B cell (primary cell): ENCODE data around the gene CDK19.

Source experiments
- CTCF ChIP-seq: fragments of 200-600 bp; IDR thresholded peaks from one replicate; pipeline ENCODE4 v1.8.0; 2022; ENCODE audit warnings: antibody characterized with exemption, mild to moderate bottlenecking
- EZH2 ChIP-seq: IDR thresholded peaks from 2 replicates; pipeline ENCODE4 v1.6.1; 2012; ENCODE audit warnings: borderline replicate concordance, low read depth, mild to moderate bottlenecking, moderate library complexity, low read length; ENCODE audit not compliant: insufficient read depth, poor library complexity, severe bottlenecking

DNA sequence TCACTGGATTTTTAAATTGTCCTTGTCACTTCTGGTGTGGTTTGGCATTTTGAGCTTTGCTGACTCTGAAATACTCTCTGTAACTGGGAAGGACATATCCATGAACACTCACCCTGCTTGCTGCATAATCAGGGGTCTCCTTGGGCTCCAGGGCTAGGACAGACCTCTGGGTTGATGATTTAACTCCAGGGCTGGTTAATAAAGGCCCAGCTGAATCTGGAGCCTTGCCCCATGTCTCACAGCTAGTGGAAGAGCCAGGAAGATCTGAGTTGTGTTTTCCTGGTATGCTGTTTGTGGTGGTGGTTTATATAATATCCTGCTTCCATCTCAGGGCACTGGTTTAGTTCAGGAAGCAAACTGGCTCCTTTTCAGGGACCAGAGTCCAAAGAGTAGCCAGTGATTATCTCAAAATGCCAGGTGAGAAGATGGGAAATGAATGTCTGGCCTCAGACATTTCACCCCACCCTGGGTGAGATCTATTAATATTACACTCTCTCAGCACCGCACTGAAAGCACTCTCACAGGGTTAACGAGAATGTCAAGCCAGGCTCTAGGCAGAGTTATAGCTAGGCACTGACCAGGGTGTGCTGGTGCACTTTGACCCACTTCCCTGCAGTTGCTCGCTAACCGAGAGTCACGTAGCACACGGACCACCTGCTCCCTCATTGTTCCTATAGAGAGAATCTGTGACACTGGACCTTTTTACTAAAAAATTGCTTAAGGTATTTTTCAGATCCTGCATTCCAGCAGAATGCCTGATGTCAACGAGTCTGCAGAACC, 248.7 kb downstream of the CDK19 start:
- TF ChIP-seq CTCF, result no peak
- TF ChIP-seq EZH2, result no peak
